PC-3 (cell line): ENCODE results near the gene PTPN1. TPM values are rescaled to one million over a fixed set of nuclear protein-coding genes. Genes with fewer than 3 reads are reported as not detected.

Source experiments
- ATAC-seq: fragments of 200-7000 bp; cut with Tn5 transposase; 2 replicates; pipeline ENCODE4 v1.9.1; 2020; ENCODE audit warnings: mild to moderate bottlenecking, moderate library complexity
- BruUV-seq: library from RNA; stranded (reverse); fragments of 400-500 nt; replicated peaks from 2 replicates; lab custom pipeline; 2021; lab: Mats Ljungman, UMichigan
- CTCF ChIA-PET: fragments of 300-600 bp; sonication (Branson Sonifier 250); formaldehyde crosslinking; loops from one replicate; lab custom pipeline; 2022; ENCODE audit warnings: antibody characterized with exemption; lab: Charles Lee
- POLR2A ChIA-PET: fragments of 300-600 bp; sonication (Branson Sonifier 250); formaldehyde crosslinking; loops from one replicate; lab custom pipeline; 2022; ENCODE audit warnings: antibody characterized with exemption; ENCODE audit not compliant: unreplicated experiment; lab: Charles Lee
- DNase-seq: peaks from one replicate; pipeline ENCODE4 v3.0.0-alpha.2; 2015
- H2AFZ ChIP-seq: fragments of 300-600 bp; sonication (generic); 2 replicates; pipeline ENCODE4 v1.6.0; 2016; ENCODE audit warnings: antibody characterized with exemption, low read length
- H3F3A ChIP-seq: fragments of 300-600 bp; sonication (generic); one replicate; pipeline ENCODE4 v1.6.0; 2017; ENCODE audit warnings: antibody characterized with exemption, low read length, control low read depth, mild to moderate bottlenecking; ENCODE audit not compliant: unreplicated experiment
- H3K27ac ChIP-seq: fragments of 300-600 bp; sonication (generic); 2 replicates; pipeline ENCODE4 v1.5.1; 2016; ENCODE audit warnings: mild to moderate bottlenecking, low read length
- H3K27me3 ChIP-seq: fragments of 300-600 bp; sonication (generic); 2 replicates; pipeline ENCODE4 v1.6.1; 2016; ENCODE audit warnings: low read length, mixed read lengths
- H3K36me3 ChIP-seq: fragments of 300-600 bp; sonication (generic); 2 replicates; pipeline ENCODE4 v1.6.1; 2016; ENCODE audit warnings: low read depth, mixed run types, low read length, mixed read lengths
- H3K4me1 ChIP-seq: fragments of 300-600 bp; sonication (generic); 2 replicates; pipeline ENCODE4 v1.5.1; 2016; ENCODE audit warnings: low read length; ENCODE audit not compliant: insufficient read depth
- H3K4me2 ChIP-seq: fragments of 300-600 bp; sonication (generic); 2 replicates; pipeline ENCODE4 v1.6.0; 2016; ENCODE audit warnings: low read length
- H3K4me3 ChIP-seq: fragments of 300-600 bp; sonication (generic); 2 replicates; pipeline ENCODE4 v1.5.1; 2016; ENCODE audit warnings: mild to moderate bottlenecking, low read length, mixed read lengths
- H3K79me2 ChIP-seq: fragments of 300-600 bp; sonication (generic); 2 replicates; pipeline ENCODE4 v1.6.1; 2017; ENCODE audit warnings: low read length, mixed read lengths
- H3K9ac ChIP-seq: fragments of 300-600 bp; sonication (generic); 2 replicates; pipeline ENCODE4 v1.6.0; 2016; ENCODE audit warnings: mild to moderate bottlenecking, low read length
- H3K9me2 ChIP-seq: fragments of 300-600 bp; sonication (generic); replicated peaks from 2 replicates; pipeline ENCODE4 v1.6.1; 2016; ENCODE audit warnings: mixed run types, low read length, mixed read lengths
- H3K9me3 ChIP-seq: fragments of 300-600 bp; sonication (generic); 2 replicates; pipeline ENCODE4 v1.6.1; 2016; ENCODE audit warnings: low read length, mixed read lengths
- H4K20me1 ChIP-seq: fragments of 300-600 bp; sonication (generic); 2 replicates; pipeline ENCODE4 v1.6.1; 2016; ENCODE audit warnings: low read length, mixed read lengths
- CTCF ChIP-seq: fragments of 300-600 bp; sonication (generic); conservative IDR thresholded peaks from 2 replicates; pipeline ENCODE4 v1.5.1; 2017; ENCODE audit warnings: antibody characterized with exemption, low read depth, mild to moderate bottlenecking, low read length
- EZH2 ChIP-seq: fragments of 300-600 bp; sonication (generic); IDR thresholded peaks from one replicate; pipeline ENCODE4 v1.6.1; 2017; ENCODE audit warnings: antibody characterized with exemption, mild to moderate bottlenecking, low read length; ENCODE audit not compliant: unreplicated experiment
- EZH2phosphoT487 ChIP-seq: fragments of 300-600 bp; sonication (generic); IDR thresholded peaks from 2 replicates; pipeline ENCODE4 v1.6.1; 2018; ENCODE audit warnings: mild to moderate bottlenecking, antibody characterized with exemption, low read length, borderline replicate concordance
- intact Hi-C: fragments of 100-400 bp; cut with micrococcal nuclease; formaldehyde crosslinking; loops from 2 replicates; pipeline ENCODE4 v1.9.0; 2023
- total RNA-seq: library from RNA; depleted of rRNA; stranded (reverse); fragments of >200 nt; gene quantifications from 2 replicates; pipeline ENCODE4 v1.2.3, GENCODE V29; 2014

PTPN1 gene
- total RNA-seq, 1 experiment from 2014 or later: 47.7 TPM

GRCh38 chr20:50569864-50570836 is 60.0 kb downstream of the PTPN1 start:
- Histone ChIP-seq H3K9ac (no peak overlapping the region), H3K27me3 (no peaks in the 10 kb centered on the region), H2AFZ (no peak overlapping the region), H3F3A (no peaks in the 10 kb centered on the region), H3K4me2 (no peak overlapping the region), H3K9me3 (no peaks in the 10 kb centered on the region), H3K4me3 (no peak overlapping the region), H3K9me2 (no peaks in the 10 kb centered on the region), H4K20me1 (no peaks in the 10 kb centered on the region), H3K79me2 (no peaks in the 10 kb centered on the region), H3K27ac (no peak overlapping the region), H3K36me3 (peaks cover 39% of the 10 kb centered on the region; the same call in 1 of the 2 replicates), H3K4me1 (no peaks in the 10 kb centered on the region)
- DNase-seq (peak; percentile 40), ATAC-seq (peak; percentile 93)
- no TSS peak for BruUV-seq
- TF ChIP-seq EZH2 (no peak), EZH2phosphoT487 (no peak), CTCF (peak; percentile 61)
- CTCF ChIA-PET: interaction anchor here (1.0 kb wide), 1 partner anchor 66 kb away, joined by 3 read pairs; no protein-coding TSS in a partner anchor
- intact Hi-C loops: no loop called here
- POLR2A ChIA-PET: no interaction called here

DNA sequence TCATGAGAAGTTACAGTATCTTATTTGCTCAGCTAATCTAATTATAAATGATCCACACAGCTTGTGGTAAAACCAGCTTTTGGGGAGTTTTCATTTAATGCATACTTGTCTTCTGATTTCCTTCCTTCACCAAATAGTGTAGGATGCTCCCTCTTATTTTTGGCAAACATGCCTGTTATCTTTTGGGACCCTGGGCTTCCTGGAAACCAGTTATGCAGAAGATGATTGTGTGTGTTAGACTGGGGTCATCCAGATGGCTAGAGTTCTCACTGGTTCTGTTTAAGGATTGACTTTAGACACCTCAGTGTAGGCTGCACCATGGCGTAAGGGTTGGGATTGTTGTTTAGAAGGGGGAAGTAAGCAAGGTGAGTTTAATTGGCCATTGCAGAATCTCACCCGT is 61.3 kb downstream of the PTPN1 start:
- Histone ChIP-seq H3K4me3 (no peak overlapping the region), H3K27me3 (no peaks in the 10 kb centered on the region), H3K79me2 (no peaks in the 10 kb centered on the region), H3K4me1 (no peaks in the 10 kb centered on the region), H3K4me2 (no peak overlapping the region), H3K9ac (no peak overlapping the region), H3K27ac (no peak overlapping the region), H3K9me3 (no peaks in the 10 kb centered on the region), H4K20me1 (no peaks in the 10 kb centered on the region), H2AFZ (no peak overlapping the region), H3F3A (no peaks in the 10 kb centered on the region), H3K9me2 (no peaks in the 10 kb centered on the region), H3K36me3 (peaks cover 37% of the 10 kb centered on the region; the same call in 1 of the 2 replicates)
- ChIA-PET POLR2A (no interaction called here), CTCF (no interaction called here)
- no peak for DNase-seq
- TF ChIP-seq EZH2phosphoT487: no peak
- TF ChIP-seq EZH2: no peak
- TF ChIP-seq CTCF: no peak
- no peak for ATAC-seq
- no TSS peak for BruUV-seq
- intact Hi-C loops: no loop called here
